Measurements from ENCODE around the gene TRIM63. TPM values are rescaled to one million over a fixed set of nuclear protein-coding genes. Genes with fewer than 3 reads are reported as not detected.

Gene TRIM63
- total RNA-seq, 3 donors from 2014 or later (not counting 1 experiment from before 2014, with no cell fraction given) = not detected

- Histone ChIP-seq H3K36me3 (ENCODE audit: control insufficient read depth, insufficient read depth, low read length) (no peaks in the 10 kb centered on the region), H3K4me1 (ENCODE audit: control insufficient read depth, insufficient read depth, low read length) (no peaks in the 10 kb centered on the region), H3K27ac (ENCODE audit: low read length) (no peak overlapping the region), H3K27me3 (ENCODE audit: control insufficient read depth, insufficient read depth, low read length) (no peaks in the 10 kb centered on the region), H3K9me3 (ENCODE audit: control insufficient read depth, insufficient read depth, low read length) (no peaks in the 10 kb centered on the region), H3K4me3 (ENCODE audit: low read length) (no peak overlapping the region)
- DNase-seq (no peak), ATAC-seq (no peak)
- H3K36me3 Mint-ChIP-seq = no peaks in the 10 kb centered on the region
- no peak overlapping the region for H3K27ac Mint-ChIP-seq
- no peak overlapping the region for H3K4me3 Mint-ChIP-seq
- WGBS (ENCODE audit: insufficient coverage) = 91% methylated on average over 3 of the region's 4 CpGs
- TF ChIP-seq CTCF (IDR thresholded peaks at IDR 0.05) = no peak
- no peaks in the 10 kb centered on the region for H3K9me3 Mint-ChIP-seq
- H3K27me3 Mint-ChIP-seq (ENCODE audit: low read depth in 2 of 2) = peaks cover 24 to 39% of the 10 kb centered on the region in 2 donors
- intact Hi-C loops (cut with micrococcal nuclease) = no loop called here
- no peaks in the 10 kb centered on the region for H3K4me1 Mint-ChIP-seq
Measured at GRCh38 chr1:26070296-26070962, 3.0 kb upstream of the TRIM63 start.

DNA sequence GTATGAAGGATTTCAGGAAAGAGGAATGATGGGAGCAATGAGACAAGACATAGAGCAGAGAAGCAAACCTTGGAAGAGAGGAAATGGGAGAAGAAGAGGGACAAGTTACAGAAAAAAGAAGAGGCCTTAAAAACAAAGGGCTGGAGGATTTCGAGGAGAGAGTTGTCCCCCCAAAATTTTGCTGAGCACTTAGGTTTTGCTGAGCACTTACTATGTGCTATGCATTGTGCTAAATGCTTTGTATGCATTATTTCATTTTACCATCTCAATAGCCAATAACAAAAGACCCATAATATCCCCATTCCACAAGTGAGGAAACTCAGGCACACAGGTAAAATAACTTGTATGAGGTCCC, 2.5 kb upstream of the TRIM63 start:
- Histone ChIP-seq H3K4me3 (ENCODE audit: low read length) (no peak overlapping the region), H3K4me1 (ENCODE audit: control insufficient read depth, insufficient read depth, low read length) (no peaks in the 10 kb centered on the region), H3K27me3 (ENCODE audit: control insufficient read depth, insufficient read depth, low read length) (no peaks in the 10 kb centered on the region), H3K9me3 (ENCODE audit: control insufficient read depth, insufficient read depth, low read length) (no peaks in the 10 kb centered on the region), H3K36me3 (ENCODE audit: control insufficient read depth, insufficient read depth, low read length) (no peaks in the 10 kb centered on the region), H3K27ac (ENCODE audit: low read length) (no peak overlapping the region)
- Mint-ChIP-seq H3K9me3 (no peaks in the 10 kb centered on the region), H3K27me3 (ENCODE audit: low read depth in 2 of 2) (peaks cover 24 to 39% of the 10 kb centered on the region in 2 donors), H3K4me1 (no peaks in the 10 kb centered on the region), H3K4me3 (no peak overlapping the region), H3K27ac (no peak overlapping the region), H3K36me3 (no peaks in the 10 kb centered on the region)
- DNase-seq (no peak), ATAC-seq (no peak)
- intact Hi-C loops (cut with micrococcal nuclease) = no loop called here
- TF ChIP-seq CTCF (IDR thresholded peaks at IDR 0.05) = no peak
- WGBS (ENCODE audit: insufficient coverage) = 76% methylated on average over 1 of the region's 1 CpG

- no peaks in the 10 kb centered on the region for H3K4me1 Mint-ChIP-seq
- H3K36me3 Mint-ChIP-seq = no peaks in the 10 kb centered on the region
- Histone ChIP-seq H3K4me1 (ENCODE audit: control insufficient read depth, insufficient read depth, low read length) (no peaks in the 10 kb centered on the region), H3K9me3 (ENCODE audit: control insufficient read depth, insufficient read depth, low read length) (no peaks in the 10 kb centered on the region), H3K27me3 (ENCODE audit: control insufficient read depth, insufficient read depth, low read length) (no peaks in the 10 kb centered on the region), H3K4me3 (ENCODE audit: low read length) (no peak overlapping the region), H3K36me3 (ENCODE audit: control insufficient read depth, insufficient read depth, low read length) (no peaks in the 10 kb centered on the region), H3K27ac (ENCODE audit: low read length) (no peak overlapping the region)
- no peak overlapping the region for H3K27ac Mint-ChIP-seq
- H3K27me3 Mint-ChIP-seq (ENCODE audit: low read depth in 2 of 2) = peaks cover 11 to 19% of the 10 kb centered on the region in 2 donors
- 92% methylated on average over 4 of the region's 4 CpGs for WGBS (ENCODE audit: insufficient coverage)
- TF ChIP-seq CTCF (IDR thresholded peaks at IDR 0.05) = no peak
- intact Hi-C loops (cut with micrococcal nuclease) = no loop called here
- DNase-seq (no peak), ATAC-seq (no peak)
- no peaks in the 10 kb centered on the region for H3K9me3 Mint-ChIP-seq
- no peak overlapping the region for H3K4me3 Mint-ChIP-seq
Measured at GRCh38 chr1:26066857-26067256, 573 bp downstream of the TRIM63 start.

DNA sequence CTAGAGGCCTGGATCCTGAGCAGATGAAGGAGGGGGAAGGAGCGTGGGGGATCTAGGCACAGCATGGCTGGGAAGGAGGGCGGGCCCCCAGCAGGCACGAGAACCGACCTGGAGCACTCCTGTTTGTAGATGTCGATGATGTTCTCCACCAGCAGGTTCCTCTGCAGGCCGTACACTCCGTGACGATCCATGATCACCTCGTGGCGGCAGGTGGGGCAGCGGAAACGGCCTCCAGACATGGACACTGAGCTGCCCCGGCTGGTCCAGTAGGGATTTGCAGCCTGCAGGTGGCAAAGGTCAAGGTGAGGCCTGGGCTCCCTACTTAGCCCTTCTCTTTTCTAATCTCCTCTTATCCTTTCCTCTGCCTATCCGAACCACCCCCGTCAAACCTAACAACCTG, 1.3 kb downstream of the TRIM63 start:
- WGBS (ENCODE audit: insufficient coverage) = 86% methylated on average over 15 of the region's 15 CpGs
- Mint-ChIP-seq H3K27ac (no peak overlapping the region), H3K9me3 (no peaks in the 10 kb centered on the region), H3K4me3 (no peak overlapping the region), H3K36me3 (no peaks in the 10 kb centered on the region), H3K27me3 (ENCODE audit: low read depth in 2 of 2) (peaks cover 9 to 15% of the 10 kb centered on the region in 2 donors), H3K4me1 (no peaks in the 10 kb centered on the region)
- ATAC-seq (no peak), DNase-seq (no peak)
- Histone ChIP-seq H3K4me1 (ENCODE audit: control insufficient read depth, insufficient read depth, low read length) (no peaks in the 10 kb centered on the region), H3K27me3 (ENCODE audit: control insufficient read depth, insufficient read depth, low read length) (no peaks in the 10 kb centered on the region), H3K9me3 (ENCODE audit: control insufficient read depth, insufficient read depth, low read length) (no peaks in the 10 kb centered on the region), H3K4me3 (ENCODE audit: low read length) (no peak overlapping the region), H3K27ac (ENCODE audit: low read length) (no peak overlapping the region), H3K36me3 (ENCODE audit: control insufficient read depth, insufficient read depth, low read length) (no peaks in the 10 kb centered on the region)
- no peak for TF ChIP-seq CTCF (IDR thresholded peaks at IDR 0.05)
- intact Hi-C loops (cut with micrococcal nuclease) = no loop called here
